ENCODE measurements around the gene NHP2. TPM values are rescaled to one million over a fixed set of nuclear protein-coding genes. Genes with fewer than 3 reads are reported as not detected.

NHP2 gene
- total and polyA plus RNA-seq, 8 donors: 65.0 to 116 (median 97.5) TPM

DNA sequence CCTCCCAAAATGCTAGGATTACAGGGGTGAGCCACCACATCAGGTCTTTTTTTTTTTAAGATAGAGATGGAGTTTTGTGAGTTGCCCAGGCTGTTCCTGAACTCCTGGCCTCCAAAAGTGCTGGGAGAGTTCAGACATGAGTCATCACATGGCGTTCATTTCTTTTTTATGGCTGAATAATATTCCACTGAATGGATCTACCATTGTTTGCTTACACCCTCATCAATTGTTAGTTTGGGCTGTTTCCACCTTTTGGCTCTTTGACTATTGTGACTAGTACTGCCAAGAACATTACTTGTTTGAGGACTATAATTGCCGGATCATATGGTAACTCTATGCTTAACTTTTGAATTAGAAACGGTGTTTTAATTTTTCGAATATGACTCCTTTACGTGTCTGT, 41.1 kb downstream of the NHP2 start:
- H3K4me3 ChIP-seq: no peak overlapping the region
- no peaks in the 10 kb centered on the region for H3K36me3 ChIP-seq
- TF ChIP-seq, protein P1, sequence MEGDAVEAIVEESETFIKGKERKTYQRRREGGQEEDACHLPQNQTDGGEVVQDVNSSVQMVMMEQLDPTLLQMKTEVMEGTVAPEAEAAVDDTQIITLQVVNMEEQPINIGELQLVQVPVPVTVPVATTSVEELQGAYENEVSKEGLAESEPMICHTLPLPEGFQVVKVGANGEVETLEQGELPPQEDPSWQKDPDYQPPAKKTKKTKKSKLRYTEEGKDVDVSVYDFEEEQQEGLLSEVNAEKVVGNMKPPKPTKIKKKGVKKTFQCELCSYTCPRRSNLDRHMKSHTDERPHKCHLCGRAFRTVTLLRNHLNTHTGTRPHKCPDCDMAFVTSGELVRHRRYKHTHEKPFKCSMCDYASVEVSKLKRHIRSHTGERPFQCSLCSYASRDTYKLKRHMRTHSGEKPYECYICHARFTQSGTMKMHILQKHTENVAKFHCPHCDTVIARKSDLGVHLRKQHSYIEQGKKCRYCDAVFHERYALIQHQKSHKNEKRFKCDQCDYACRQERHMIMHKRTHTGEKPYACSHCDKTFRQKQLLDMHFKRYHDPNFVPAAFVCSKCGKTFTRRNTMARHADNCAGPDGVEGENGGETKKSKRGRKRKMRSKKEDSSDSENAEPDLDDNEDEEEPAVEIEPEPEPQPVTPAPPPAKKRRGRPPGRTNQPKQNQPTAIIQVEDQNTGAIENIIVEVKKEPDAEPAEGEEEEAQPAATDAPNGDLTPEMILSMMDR (IDR thresholded peaks at IDR 0.05): no peak
- DNase-seq (no peak), ATAC-seq (no peak)
- intact Hi-C loops (cut with DNase I): no loop called here
- H3K27me3 ChIP-seq: peaks cover 17 to 72% of the 10 kb centered on the region in 2 donors
- H3K27ac ChIP-seq: peak overlapping the region in 1 of 2 donors; percentile 56
- no peaks in the 10 kb centered on the region for H3K9me3 ChIP-seq
- peaks cover 6 to 56% of the 10 kb centered on the region in 2 donors for H3K4me1 ChIP-seq

DNA sequence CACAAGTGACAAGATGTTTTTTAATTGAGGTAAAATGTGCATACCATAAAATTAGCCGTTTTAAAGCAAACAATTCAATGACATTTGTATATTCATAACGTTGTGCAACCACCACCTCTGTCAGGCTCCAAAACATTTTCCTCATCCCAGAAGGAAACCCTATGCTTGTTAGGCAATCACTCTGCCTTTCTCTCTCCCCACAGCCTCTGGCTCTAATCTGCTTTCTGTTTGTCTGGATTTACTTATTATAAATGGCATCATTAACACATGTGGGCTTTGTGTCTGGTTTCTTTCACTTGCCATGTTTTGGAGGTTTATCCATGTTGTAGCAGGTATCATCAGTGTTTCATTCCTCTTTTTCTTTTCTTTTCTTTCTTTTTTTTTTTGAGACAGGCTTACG, 41.8 kb downstream of the NHP2 start:
- DNase-seq (no peak), ATAC-seq (no peak)
- Histone ChIP-seq H3K27ac (no peak overlapping the region), H3K4me1 (peaks cover 6 to 52% of the 10 kb centered on the region in 2 donors), H3K9me3 (no peaks in the 10 kb centered on the region), H3K27me3 (peaks cover 17 to 68% of the 10 kb centered on the region in 2 donors), H3K4me3 (no peak overlapping the region), H3K36me3 (no peaks in the 10 kb centered on the region)
- intact Hi-C loops (cut with DNase I): no loop called here
- TF ChIP-seq, protein P1 (IDR thresholded peaks at IDR 0.05): no peak

DNA sequence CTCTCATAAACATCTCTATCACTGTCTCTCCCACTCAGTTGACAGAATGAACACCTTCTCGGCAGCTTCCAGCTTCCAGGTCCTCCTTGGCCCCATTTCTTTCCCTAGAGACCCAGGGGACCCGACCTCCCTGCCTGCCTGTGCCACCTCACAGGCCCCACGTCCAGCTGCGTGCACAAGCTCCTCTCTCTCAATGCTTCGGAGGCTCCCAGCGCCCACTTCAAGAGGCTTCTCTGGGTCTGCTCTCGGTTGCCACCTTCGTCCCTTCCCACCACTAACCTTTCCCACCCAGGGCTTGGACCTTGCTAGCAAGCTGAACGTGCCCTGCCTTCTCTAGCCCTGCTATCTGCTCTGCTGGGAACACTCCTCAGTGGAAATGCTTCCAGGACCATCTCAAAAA, 43.2 kb downstream of the NHP2 start:
- Histone ChIP-seq H3K27me3 (peaks cover 17 to 54% of the 10 kb centered on the region in 2 donors), H3K9me3 (no peaks in the 10 kb centered on the region), H3K36me3 (no peaks in the 10 kb centered on the region), H3K4me1 (peaks cover 6 to 41% of the 10 kb centered on the region in 2 donors), H3K27ac (no peak overlapping the region), H3K4me3 (no peak overlapping the region)
- DNase-seq (peak in 1 of 4 donors; percentile 57), ATAC-seq (no peak)
- intact Hi-C loops (cut with DNase I): no loop called here
- TF ChIP-seq, protein P1 (IDR thresholded peaks at IDR 0.05): no peak

DNA sequence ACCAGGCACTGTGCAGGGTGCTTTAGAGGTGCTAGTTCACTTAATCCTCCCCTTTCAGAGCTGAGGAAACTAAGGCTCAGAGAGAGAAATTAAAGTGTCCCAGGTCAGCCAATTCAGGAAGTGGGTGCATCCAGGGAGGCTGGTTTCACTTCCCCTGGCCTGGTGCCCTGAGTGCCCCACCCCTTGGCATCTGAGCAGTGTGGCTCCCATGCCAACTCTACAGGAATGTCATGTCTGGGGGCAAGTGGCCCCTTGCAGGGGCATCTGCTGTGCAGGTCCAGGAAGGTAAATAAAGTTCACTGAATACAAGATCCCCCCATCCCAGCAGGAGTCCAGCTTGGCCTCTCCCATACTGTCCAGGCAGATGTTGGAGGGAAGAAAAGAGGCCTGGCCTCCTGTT, 44.7 kb downstream of the NHP2 start:
- Histone ChIP-seq H3K4me3 (no peak overlapping the region), H3K4me1 (peaks cover 5 to 27% of the 10 kb centered on the region in 2 donors), H3K36me3 (no peaks in the 10 kb centered on the region), H3K27ac (no peak overlapping the region), H3K27me3 (peaks cover 4 to 39% of the 10 kb centered on the region in 2 donors), H3K9me3 (no peaks in the 10 kb centered on the region)
- intact Hi-C loops (cut with DNase I): no loop called here
- TF ChIP-seq, protein P1 (IDR thresholded peaks at IDR 0.05): no peak
- ATAC-seq (peak; percentile 13), DNase-seq (peak in 1 of 4 donors; percentile 71)

DNA sequence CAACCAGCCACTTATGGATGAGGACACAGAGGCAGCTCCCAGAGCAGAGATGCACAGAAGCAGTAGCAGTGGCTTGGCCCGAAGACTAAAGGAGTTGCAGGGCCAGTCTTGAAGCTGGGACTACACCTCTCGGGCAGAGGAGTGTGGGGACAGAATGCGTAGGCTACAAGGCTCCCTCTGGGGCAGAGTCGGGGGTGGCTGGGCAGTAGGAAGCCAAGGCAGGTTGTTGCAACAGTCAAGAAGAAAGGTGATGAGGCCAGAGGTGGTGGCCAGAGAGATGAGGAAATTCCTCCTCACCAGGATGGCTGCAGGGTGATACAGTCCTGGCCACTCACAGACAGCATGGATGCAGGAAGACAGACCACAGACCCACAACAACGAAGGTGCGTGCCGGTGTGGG, 45.2 kb downstream of the NHP2 start:
- Histone ChIP-seq H3K9me3 (no peaks in the 10 kb centered on the region), H3K27ac (no peak overlapping the region), H3K4me3 (no peak overlapping the region), H3K4me1 (peaks cover 0 to 22% of the 10 kb centered on the region in 2 donors), H3K36me3 (no peaks in the 10 kb centered on the region), H3K27me3 (peaks cover 0 to 34% of the 10 kb centered on the region in 2 donors)
- TF ChIP-seq, protein P1 (IDR thresholded peaks at IDR 0.05): no peak
- ATAC-seq: no peak
- intact Hi-C loops (cut with DNase I): no loop called here
- DNase-seq: peak in 1 of 4 donors; percentile 28
